Measurements from ENCODE around the gene FIGN. TPM values are rescaled to one million over a fixed set of nuclear protein-coding genes. Genes with fewer than 3 reads are reported as not detected.

The FIGN gene
- total and polyA plus RNA-seq, 2 of the 8 experiments (the other 6 are each of a cell fraction or from before 2014, with no cell fraction given) = 5.0 to 22.8 TPM

GRCh38 chr2:163606878-163607277 is 128.9 kb downstream of the FIGN start:
- H2BK120ac ChIP-seq (replicated peaks; ENCODE audit: low read depth, low read length) = no peak overlapping the region
- no peaks in the 10 kb centered on the region for H3K27me3 ChIP-seq (replicated peaks in 1 of 4; ENCODE audit: control insufficient read depth in 3 of 4, extremely low read depth in 1 of 4, insufficient read depth in 3 of 4, low read length in 3 of 4)
- H4K91ac ChIP-seq (replicated peaks; ENCODE audit: insufficient read length, low read length) = no peak overlapping the region
- ChIA-PET POLR2A (ENCODE audit: partially characterized antibody) (no interaction called here), CTCF (ENCODE audit: partially characterized antibody) (interaction anchor here (1.0 to 1.2 kb wide), 3 partner anchors 18 to 424 kb away, joined by 3 read pairs; no protein-coding TSS in a partner anchor)
- no peak overlapping the region for H2AK5ac ChIP-seq (ENCODE audit: low read depth, low read length)
- no peaks in the 10 kb centered on the region for H3K79me1 ChIP-seq (ENCODE audit: low read depth, low read length)
- no peaks in the 10 kb centered on the region for H4K20me1 ChIP-seq (replicated peaks in 1 of 2; ENCODE audit: control insufficient read depth in 1 of 2, insufficient read depth in 2 of 2, low read length in 2 of 2)
- DNase-seq (ENCODE audit: low read depth in 1 of 2, low spot score in 2 of 2) = no peak
- no peak overlapping the region for H4K5ac ChIP-seq (ENCODE audit: insufficient read length, low read depth, low read length)
- no peak overlapping the region for H3K23ac ChIP-seq (ENCODE audit: insufficient read length)
- no peaks in the 10 kb centered on the region for H3K79me2 ChIP-seq (ENCODE audit: control insufficient read depth in 1 of 2, insufficient read depth in 2 of 2, low read length in 2 of 2)
- H2BK5ac ChIP-seq (ENCODE audit: low read depth, low read length) = no peak overlapping the region
- H2BK20ac ChIP-seq (ENCODE audit: low read length) = no peak overlapping the region
- FAIRE-seq = no peak
- no peak overlapping the region for H3K18ac ChIP-seq (ENCODE audit: extremely low read depth, low read length)
- H3K27ac ChIP-seq (ENCODE audit: low read depth, low read length) = no peak overlapping the region
- no peak overlapping the region for H4K8ac ChIP-seq (ENCODE audit: extremely low read depth, insufficient read depth, low read length)
- no peak overlapping the region for H3K9ac ChIP-seq (replicated peaks in 1 of 4; ENCODE audit: extremely low read depth in 1 of 4, low read depth in 3 of 4, low read length in 3 of 4)
- H3K4me2 ChIP-seq (ENCODE audit: insufficient read depth in 1 of 2, low read depth in 2 of 2, low read length in 2 of 2) = no peak overlapping the region
- H3K4me3 ChIP-seq (ENCODE audit: extremely low read depth in 1 of 4, insufficient read depth in 2 of 4, low read depth in 3 of 4, low read length in 4 of 4) = no peak overlapping the region
- no peak overlapping the region for H3K4ac ChIP-seq (replicated peaks; ENCODE audit: insufficient read length, low read depth, low read length)
- H3K36me3 ChIP-seq (ENCODE audit: control insufficient read depth in 2 of 4, insufficient read depth in 4 of 4, low read length in 3 of 4) = peaks cover 4 to 19% (median 15%) of the 10 kb centered on the region in 4 experiments; a peak in 7 of 8 replicates
- H3K23me2 ChIP-seq (ENCODE audit: low read depth, low read length) = no peaks in the 10 kb centered on the region
- H3K56ac ChIP-seq (replicated peaks; ENCODE audit: insufficient read length, low read depth, low read length) = no peak overlapping the region
- no peak overlapping the region for H2BK12ac ChIP-seq (ENCODE audit: low read depth, low read length)
- WGBS, 2 experiments (ENCODE audit: extremely low coverage in 1 of 2, insufficient coverage in 1 of 2, insufficient read length in 1 of 2, insufficient replicate concordance in 2 of 2, low coverage in 1 of 2, low lambda C conversion rate in 2 of 2, missing lambda C conversion rate in 1 of 2) = 91% methylated on average over 3 of the region's 3 CpGs; no CpG with 5 or more reads in 1 of the 2 experiments
- H2BK15ac ChIP-seq (ENCODE audit: low read length) = no peak overlapping the region
- H3K14ac ChIP-seq (ENCODE audit: insufficient read length) = no peak overlapping the region
- H3K9me3 ChIP-seq (ENCODE audit: insufficient read depth in 2 of 2, low read depth in 1 of 2, low read length in 1 of 2) = no peaks in the 10 kb centered on the region
- H3K4me1 ChIP-seq (replicated peaks in 1 of 4; ENCODE audit: control insufficient read depth in 3 of 4, insufficient read depth in 4 of 4, low read length in 3 of 4) = peaks cover 0 to 6% (median 3%) of the 10 kb centered on the region in 4 experiments; a peak in 2 of 7 replicates
- H2AFZ ChIP-seq (ENCODE audit: low read length) = no peak overlapping the region
- TF ChIP-seq RBBP5 (IDR thresholded peaks at IDR 0.05; ENCODE audit: borderline replicate concordance, low read depth, low read length) (no peak), SIRT6 (IDR thresholded peaks at IDR 0.05; ENCODE audit: low read length) (no peak), HDAC6 (IDR thresholded peaks at IDR 0.05; ENCODE audit: low read depth, low read length) (no peak)

Measured in H1 (cell line).